Endodermal cell (in vitro differentiated cells): ENCODE results near the gene WBP1L. TPM values are rescaled to one million over a fixed set of nuclear protein-coding genes. Genes with fewer than 3 reads are reported as not detected.

Experiments used
- DNase-seq: peaks from one replicate; pipeline ENCODE4 v3.0.0-alpha.2; 2017
- H3K27ac ChIP-seq: 2 replicates; pipeline ENCODE4 v1.5.1; 2013; ENCODE audit warnings: mild to moderate bottlenecking, low read depth, low read length, moderate library complexity
- H3K27me3 ChIP-seq: 2 replicates; pipeline ENCODE4 v1.6.1; 2013; ENCODE audit warnings: mild to moderate bottlenecking, low read length, moderate library complexity; ENCODE audit not compliant: insufficient read depth, control insufficient read depth, poor library complexity, severe bottlenecking
- H3K36me3 ChIP-seq: 2 replicates; pipeline ENCODE4 v1.7.0; 2013; ENCODE audit warnings: mild to moderate bottlenecking, low read length, moderate library complexity; ENCODE audit not compliant: control insufficient read depth, insufficient read depth
- H3K4me1 ChIP-seq: one replicate; pipeline ENCODE4 v1.7.0; 2013; ENCODE audit warnings: low read length; ENCODE audit not compliant: control insufficient read depth, insufficient read depth
- H3K4me3 ChIP-seq: 2 replicates; pipeline ENCODE4 v1.5.1; 2013; ENCODE audit warnings: mild to moderate bottlenecking, low read length, moderate library complexity
- H3K9ac ChIP-seq: 2 replicates; pipeline ENCODE4 v1.6.1; 2013; ENCODE audit warnings: mild to moderate bottlenecking, low read length, moderate library complexity; ENCODE audit not compliant: poor library complexity, severe bottlenecking; ENCODE audit errors: extremely low read depth
- H3K9me3 ChIP-seq: 2 replicates; pipeline ENCODE4 v1.6.1; 2013; ENCODE audit warnings: mild to moderate bottlenecking, low read length, moderate library complexity; ENCODE audit not compliant: control insufficient read depth
- H3K27ac Mint-ChIP-seq: 2 replicates; pipeline ENCODE4 v1.8.0; 2020; ENCODE audit warnings: mixed read lengths
- H3K27me3 Mint-ChIP-seq: 2 replicates; pipeline ENCODE4 v1.8.0; 2021; ENCODE audit warnings: mild to moderate bottlenecking, mixed read lengths; ENCODE audit not compliant: insufficient read depth
- H3K36me3 Mint-ChIP-seq: 2 replicates; pipeline ENCODE4 v1.8.0; 2020; ENCODE audit warnings: low read depth, mixed read lengths
- H3K4me1 Mint-ChIP-seq: 2 replicates; pipeline ENCODE4 v1.8.0; 2020; ENCODE audit warnings: mixed read lengths
- H3K4me3 Mint-ChIP-seq: 2 replicates; pipeline ENCODE4 v1.8.0; 2020; ENCODE audit warnings: mild to moderate bottlenecking, moderate library complexity, mixed read lengths
- H3K9me3 Mint-ChIP-seq: 2 replicates; pipeline ENCODE4 v1.8.0; 2020; ENCODE audit warnings: mild to moderate bottlenecking, mixed read lengths
- CTCF ChIP-seq: fragments of 200-600 bp; sonication (generic); conservative IDR thresholded peaks from 2 replicates; pipeline ENCODE4 v1.5.0; 2021; ENCODE audit warnings: antibody characterized with exemption, mild to moderate bottlenecking
- WGBS, 2 experiments: methylation state at CpG; one replicate each; pipeline versions ENCODE4 v1.1.5 to v1.1.7; 2013; ENCODE audit warnings: missing lambda C conversion rate in 2 of 2, mixed read lengths in 1 of 2; ENCODE audit not compliant: insufficient coverage in 1 of 2, insufficient read length in 1 of 2; 5-methylcytosine and 5-hydroxymethylcytosine counted together
- total RNA-seq, 2 donors: library from RNA; stranded (reverse); fragmentation: NEBNext Ultra II Directional in 1 of 2; extraction: Animal tissue kit (Norgen Biotek cat#: 25700) in 1 of 2; gene quantifications; 2 replicates in 1 of 2; 3 replicates in 1 of 2; pipeline ENCODE4 v1.2.1, GENCODE V29; 2021

The WBP1L gene
- total RNA-seq, 2 donors from 2014 or later: 23.5 to 25.8 TPM

- Mint-ChIP-seq H3K27me3 (no peaks in the 10 kb centered on the region), H3K4me1 (peaks cover 52% of the 10 kb centered on the region), H3K36me3 (no peaks in the 10 kb centered on the region), H3K9me3 (no peaks in the 10 kb centered on the region), H3K4me3 (peak overlapping the region; percentile 36), H3K27ac (peak overlapping the region; percentile 83)
- Histone ChIP-seq H3K27me3 (no peaks in the 10 kb centered on the region), H3K36me3 (no peaks in the 10 kb centered on the region), H3K27ac (peak overlapping the region; percentile 97), H3K9ac (peak overlapping the region; percentile 62), H3K9me3 (no peaks in the 10 kb centered on the region), H3K4me1 (peaks cover 30% of the 10 kb centered on the region), H3K4me3 (peak overlapping the region; percentile 74)
- WGBS, 2 experiments: 22 to 33% methylated on average over 6 to 17 of the region's 17 CpGs
- TF ChIP-seq CTCF: no peak
- DNase-seq: peak; percentile 69
These were observed 32.4 kb downstream of the WBP1L start for GRCh38 chr10:102775935-102776669.

DNA sequence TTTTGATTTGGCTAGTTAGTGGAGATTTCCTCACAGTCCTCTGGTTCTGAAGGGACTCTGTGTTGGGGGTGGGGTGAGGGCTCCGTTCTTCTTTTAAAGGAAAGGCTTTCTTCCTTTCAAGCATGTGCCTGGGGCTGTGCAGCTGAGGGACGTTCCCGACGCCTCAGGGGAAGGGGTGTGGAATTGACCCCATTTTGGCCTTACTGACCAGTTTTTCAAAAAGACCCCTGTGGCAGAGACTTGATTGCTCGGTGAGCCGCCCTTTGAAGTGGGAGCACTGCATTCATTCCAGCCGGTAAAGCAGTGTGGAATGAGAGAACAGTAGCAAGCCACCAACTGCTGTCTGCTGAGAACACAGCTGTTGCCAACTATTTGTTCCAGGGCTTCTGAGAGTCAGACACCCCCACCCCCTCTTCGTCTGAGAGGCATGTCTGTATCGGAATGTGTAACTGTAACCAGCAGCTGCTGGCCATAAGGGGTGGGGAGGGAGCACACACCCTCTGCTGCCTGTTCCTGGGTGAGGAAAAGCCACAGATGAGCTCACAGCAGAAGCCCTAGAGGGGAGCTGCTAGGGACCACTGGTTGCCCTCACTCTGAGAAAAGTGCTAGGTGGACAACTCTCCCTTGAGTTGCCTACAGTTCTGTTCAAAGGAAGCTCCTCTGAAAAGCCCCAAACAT is 33.2 kb downstream of the WBP1L start:
- Histone ChIP-seq H3K9me3 (no peaks in the 10 kb centered on the region), H3K27me3 (no peaks in the 10 kb centered on the region), H3K4me1 (peaks cover 35% of the 10 kb centered on the region), H3K9ac (peak overlapping the region; percentile 62), H3K36me3 (no peaks in the 10 kb centered on the region), H3K4me3 (peak overlapping the region; percentile 74), H3K27ac (peak overlapping the region; percentile 97)
- no peaks in the 10 kb centered on the region for H3K27me3 Mint-ChIP-seq
- DNase-seq: peak; percentile 90
- no peak for TF ChIP-seq CTCF
- peaks cover 57% of the 10 kb centered on the region for H3K4me1 Mint-ChIP-seq
- 6 to 14% methylated on average over 7 to 9 of the region's 9 CpGs for WGBS, 2 experiments
- peak overlapping the region; percentile 36 for H3K4me3 Mint-ChIP-seq
- peak overlapping the region; percentile 84 for H3K27ac Mint-ChIP-seq
- no peaks in the 10 kb centered on the region for H3K36me3 Mint-ChIP-seq
- no peaks in the 10 kb centered on the region for H3K9me3 Mint-ChIP-seq

- H3K9me3 Mint-ChIP-seq: no peaks in the 10 kb centered on the region
These were observed 34.1 kb downstream of the WBP1L start for GRCh38 chr10:102777711-102778453.

More at GRCh38 chr10:102777711-102778453, 34.1 kb downstream of the WBP1L start:
- Histone ChIP-seq H3K27ac (peak overlapping the region; percentile 97), H3K36me3 (no peaks in the 10 kb centered on the region), H3K4me1 (peaks cover 35% of the 10 kb centered on the region), H3K9ac (no peak overlapping the region), H3K27me3 (no peaks in the 10 kb centered on the region), H3K4me3 (no peak overlapping the region), H3K9me3 (no peaks in the 10 kb centered on the region)
- H3K27ac Mint-ChIP-seq: peak overlapping the region; percentile 16
- H3K27me3 Mint-ChIP-seq: no peaks in the 10 kb centered on the region
- peak; percentile 74 for DNase-seq
- no peak for TF ChIP-seq CTCF
- H3K4me3 Mint-ChIP-seq: peak overlapping the region; percentile 16
- 80 to 84% methylated on average over 13 to 17 of the region's 17 CpGs for WGBS, 2 experiments
- no peaks in the 10 kb centered on the region for H3K36me3 Mint-ChIP-seq
- H3K4me1 Mint-ChIP-seq: peaks cover 62% of the 10 kb centered on the region
